IMR-90 (cell line): Measurements from ENCODE around the gene HNRNPC. TPM values are rescaled to one million over a fixed set of nuclear protein-coding genes. Genes with fewer than 3 reads are reported as not detected.

Experiments used
- ATAC-seq: fragments of 200-7000 bp; cut with Tn5 transposase; 2 replicates; pipeline ENCODE4 v1.9.1; 2020; ENCODE audit warnings: low read depth, mild to moderate bottlenecking, moderate library complexity
- BruUV-seq: library from RNA; stranded (reverse); fragments of 400-500 nt; replicated peaks from 2 replicates; lab custom pipeline; 2021; lab: Mats Ljungman, UMichigan
- CTCF ChIA-PET: fragments of 300-600 bp; formaldehyde crosslinking; extraction: SDS; loops from one replicate; lab custom pipeline; 2021; ENCODE audit warnings: antibody characterized with exemption; lab: Yijun Ruan, JAX
- POLR2A ChIA-PET: fragments of 300-600 bp; sonication (Branson Sonifier 250); formaldehyde crosslinking; loops from one replicate; lab custom pipeline; 2022; ENCODE audit warnings: antibody characterized with exemption; ENCODE audit not compliant: unreplicated experiment; lab: Charles Lee
- DNase-seq: peaks from one replicate; pipeline ENCODE4 v3.0.0; 2013
- H2AFZ ChIP-seq: replicated peaks from 2 replicates; pipeline ENCODE3; 2013; ENCODE audit warnings: low read length, mild to moderate bottlenecking; ENCODE audit not compliant: poor library complexity
- H2AK5ac ChIP-seq: 2 replicates; pipeline ENCODE4 v1.6.1; 2013; ENCODE audit warnings: low read depth, low read length, inconsistent platforms
- H2AK9ac ChIP-seq: replicated peaks from 2 replicates; pipeline ENCODE3; 2013; ENCODE audit warnings: mild to moderate bottlenecking, low read depth, low read length, moderate library complexity; ENCODE audit not compliant: poor library complexity
- H2BK120ac ChIP-seq: 2 replicates; pipeline ENCODE4 v1.6.1; 2013; ENCODE audit warnings: low read depth, low read length, inconsistent platforms
- H2BK15ac ChIP-seq: 3 replicates; pipeline ENCODE4 v1.6.1; 2013; ENCODE audit warnings: low read depth, low read length, inconsistent platforms
- H2BK20ac ChIP-seq: 2 replicates; pipeline ENCODE4 v1.6.1; 2013; ENCODE audit warnings: low read depth, mild to moderate bottlenecking, inconsistent platforms, low read length, moderate library complexity
- H2BK5ac ChIP-seq: 2 replicates; pipeline ENCODE4 v1.6.1; 2013; ENCODE audit warnings: mild to moderate bottlenecking, low read depth, low read length, inconsistent platforms; ENCODE audit not compliant: poor library complexity, severe bottlenecking
- H3K14ac ChIP-seq: replicated peaks from 2 replicates; pipeline ENCODE4 v1.6.1; 2013; ENCODE audit warnings: low read depth, low read length, inconsistent platforms
- H3K18ac ChIP-seq: 2 replicates; pipeline ENCODE4 v1.6.1; 2013; ENCODE audit warnings: low read depth, low read length, control low read depth
- H3K23ac ChIP-seq: 2 replicates; pipeline ENCODE4 v1.6.1; 2013; ENCODE audit warnings: low read depth, low read length, inconsistent platforms
- H3K27ac ChIP-seq: 2 replicates; pipeline ENCODE4 v1.5.1; 2013; ENCODE audit warnings: mild to moderate bottlenecking, control low read depth, low read length; ENCODE audit not compliant: insufficient read depth
- H3K27me3 ChIP-seq: 2 replicates; pipeline ENCODE4 v1.6.1; 2013; ENCODE audit warnings: low read length; ENCODE audit not compliant: control insufficient read depth, insufficient read depth
- H3K36me3 ChIP-seq: 2 replicates; pipeline ENCODE4 v1.6.1; 2013; ENCODE audit warnings: low read length, mixed read lengths; ENCODE audit not compliant: control insufficient read depth, insufficient read depth
- H3K4ac ChIP-seq: 2 replicates; pipeline ENCODE4 v1.6.1; 2013; ENCODE audit warnings: low read depth, low read length, inconsistent platforms
- H3K4me1 ChIP-seq: 2 replicates; pipeline ENCODE4 v1.6.1; 2013; ENCODE audit warnings: low read length, mixed read lengths; ENCODE audit not compliant: control insufficient read depth, insufficient read depth
- H3K4me2 ChIP-seq: 2 replicates; pipeline ENCODE4 v1.6.1; 2013; ENCODE audit warnings: low read depth, mild to moderate bottlenecking, control low read depth, low read length, moderate library complexity
- H3K4me3 ChIP-seq: 2 replicates; pipeline ENCODE4 v1.5.1; 2013; ENCODE audit warnings: low read depth, mild to moderate bottlenecking, control low read depth, low read length, moderate library complexity; ENCODE audit not compliant: insufficient read depth
- H3K56ac ChIP-seq: 2 replicates; pipeline ENCODE4 v1.6.1; 2013; ENCODE audit warnings: low read length, inconsistent platforms; ENCODE audit not compliant: insufficient read depth; ENCODE audit errors: extremely low read depth
- H3K79me1 ChIP-seq, 2 experiments: 2 replicates each; pipeline ENCODE4 v1.6.1; 2013; ENCODE audit warnings: low read length in 2 of 2, inconsistent platforms in 1 of 2, low read depth in 1 of 2
- H3K9ac ChIP-seq: 2 replicates; pipeline ENCODE4 v1.6.1; 2013; ENCODE audit warnings: low read depth, low read length, control low read depth
- H3K9me1 ChIP-seq: 2 replicates; pipeline ENCODE4 v1.6.1; 2013; ENCODE audit warnings: low read length, inconsistent platforms; ENCODE audit not compliant: insufficient read depth
- H3K9me3 ChIP-seq: 2 replicates; pipeline ENCODE4 v1.6.1; 2013; ENCODE audit warnings: low read length; ENCODE audit not compliant: control insufficient read depth, insufficient read depth
- H4K20me1 ChIP-seq: 2 replicates; pipeline ENCODE4 v1.6.1; 2013; ENCODE audit warnings: low read length, inconsistent platforms; ENCODE audit not compliant: insufficient read depth
- H4K5ac ChIP-seq: 2 replicates; pipeline ENCODE4 v1.6.1; 2013; ENCODE audit warnings: mild to moderate bottlenecking, low read depth, low read length, control low read depth
- H4K8ac ChIP-seq, 2 experiments: 2 replicates each; pipeline ENCODE4 v1.6.1; 2013; ENCODE audit warnings: low read depth in 2 of 2, low read length in 2 of 2, control low read depth in 1 of 2, inconsistent platforms in 1 of 2
- H4K91ac ChIP-seq: 2 replicates; pipeline ENCODE4 v1.6.1; 2013; ENCODE audit warnings: low read depth, low read length, inconsistent platforms; ENCODE audit not compliant: insufficient read depth
- NFE2L2 ChIP-seq: fragments of 150-350 bp; IDR thresholded peaks from 2 replicates; pipeline ENCODE4 v1.6.1; 2016; ENCODE audit warnings: low read depth, mild to moderate bottlenecking, low read length
- POLR2A ChIP-seq: IDR thresholded peaks from 2 replicates; pipeline ENCODE4 v1.6.1; 2012; ENCODE audit warnings: mild to moderate bottlenecking, low read depth, low read length
- RAD21 ChIP-seq: IDR thresholded peaks from 2 replicates; pipeline ENCODE4 v1.6.1; 2012; ENCODE audit warnings: low read length, improper control_type of control experiment
- WGBS, 2 experiments: methylation state at CpG; one replicate each; pipeline versions ENCODE4 v1.1.5 to v1.1.7; 2013; ENCODE audit warnings: missing lambda C conversion rate in 2 of 2; ENCODE audit not compliant: insufficient read length in 1 of 2; ENCODE audit errors: extremely low coverage in 2 of 2; 5-methylcytosine and 5-hydroxymethylcytosine counted together
- dilution Hi-C: fragments of 300-500 bp; cut with HindIII; formaldehyde crosslinking; loops from one replicate; pipeline ENCODE4 v1.14.3; 2018; ENCODE audit warnings: low sequenced_read_pairs; ENCODE audit not compliant: unreplicated experiment
- in situ Hi-C: fragments of 300-500 bp; cut with MboI; formaldehyde crosslinking; loops from 3 replicates; pipeline ENCODE4 v1.14.3; 2019; ENCODE audit warnings: low sequenced_read_pairs, inconsistent platforms, mixed read lengths
- intact Hi-C: fragments of 100-400 bp; cut with micrococcal nuclease; formaldehyde crosslinking; loops from 2 replicates; pipeline ENCODE4 v1.10.0; 2022
- polyA plus RNA-seq, 3 experiments: library from polyadenylated mRNA; depleted of rRNA; stranded (reverse); fragments of >200 nt; gene quantifications; 2 replicates each; pipeline ENCODE4 v1.2.3, GENCODE V29; 2012; ENCODE audit warnings: low replicate concordance in 1 of 3
- total RNA-seq: library from RNA; depleted of rRNA; stranded (reverse); fragments of >200 nt; gene quantifications from 2 replicates; pipeline ENCODE4 v1.2.3, GENCODE V29; 2012
- TF ChIP-seq, protein P1 (sequence below): fragments of 150-350 bp; IDR thresholded peaks from 2 replicates; pipeline ENCODE4 v1.6.1; 2017; ENCODE audit warnings: mild to moderate bottlenecking, antibody characterized with exemption, low read length, low read depth
- TF ChIP-seq, protein P2 (sequence below): conservative IDR thresholded peaks from 2 replicates; pipeline ENCODE4 v1.5.1; 2012; ENCODE audit warnings: mild to moderate bottlenecking, low read depth, low read length, improper control_type of control experiment

Gene HNRNPC
- total and polyA plus RNA-seq, 2 of the 4 experiments (the other 2 are of a cell fraction), result 308 to 615 TPM

GRCh38 chr14:21191261-21191808, 77.9 kb downstream of the HNRNPC start:
- no peaks in the 10 kb centered on the region for H3K9me3 ChIP-seq
- no peak overlapping the region for H4K91ac ChIP-seq
- no peak overlapping the region for H4K8ac ChIP-seq
- no peak overlapping the region for H3K23ac ChIP-seq
- H3K27me3 ChIP-seq, result peaks cover 2% of the 10 kb centered on the region; the same call in 1 of the 2 replicates
- DNase-seq (no peak), ATAC-seq (no peak)
- H2BK15ac ChIP-seq, result no peak overlapping the region
- no peak overlapping the region for H3K4me2 ChIP-seq
- H2BK120ac ChIP-seq, result no peak overlapping the region
- no CpG with 5 or more reads among the region's 7 CpGs for WGBS, 2 experiments
- no peak overlapping the region for H3K4ac ChIP-seq
- POLR2A ChIA-PET, result no interaction called here
- H3K14ac ChIP-seq, result no peak overlapping the region
- H2AFZ ChIP-seq, result no peak overlapping the region
- CTCF ChIA-PET, result no interaction called here
- H3K79me1 ChIP-seq, result no peaks in the 10 kb centered on the region
- no peak overlapping the region for H2AK9ac ChIP-seq
- TF ChIP-seq NFE2L2 (no peak), RAD21 (no peak), POLR2A (no peak)
- TF ChIP-seq, protein P1, sequence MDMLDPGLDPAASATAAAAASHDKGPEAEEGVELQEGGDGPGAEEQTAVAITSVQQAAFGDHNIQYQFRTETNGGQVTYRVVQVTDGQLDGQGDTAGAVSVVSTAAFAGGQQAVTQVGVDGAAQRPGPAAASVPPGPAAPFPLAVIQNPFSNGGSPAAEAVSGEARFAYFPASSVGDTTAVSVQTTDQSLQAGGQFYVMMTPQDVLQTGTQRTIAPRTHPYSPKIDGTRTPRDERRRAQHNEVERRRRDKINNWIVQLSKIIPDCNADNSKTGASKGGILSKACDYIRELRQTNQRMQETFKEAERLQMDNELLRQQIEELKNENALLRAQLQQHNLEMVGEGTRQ, result no peak
- TF ChIP-seq, protein P2, sequence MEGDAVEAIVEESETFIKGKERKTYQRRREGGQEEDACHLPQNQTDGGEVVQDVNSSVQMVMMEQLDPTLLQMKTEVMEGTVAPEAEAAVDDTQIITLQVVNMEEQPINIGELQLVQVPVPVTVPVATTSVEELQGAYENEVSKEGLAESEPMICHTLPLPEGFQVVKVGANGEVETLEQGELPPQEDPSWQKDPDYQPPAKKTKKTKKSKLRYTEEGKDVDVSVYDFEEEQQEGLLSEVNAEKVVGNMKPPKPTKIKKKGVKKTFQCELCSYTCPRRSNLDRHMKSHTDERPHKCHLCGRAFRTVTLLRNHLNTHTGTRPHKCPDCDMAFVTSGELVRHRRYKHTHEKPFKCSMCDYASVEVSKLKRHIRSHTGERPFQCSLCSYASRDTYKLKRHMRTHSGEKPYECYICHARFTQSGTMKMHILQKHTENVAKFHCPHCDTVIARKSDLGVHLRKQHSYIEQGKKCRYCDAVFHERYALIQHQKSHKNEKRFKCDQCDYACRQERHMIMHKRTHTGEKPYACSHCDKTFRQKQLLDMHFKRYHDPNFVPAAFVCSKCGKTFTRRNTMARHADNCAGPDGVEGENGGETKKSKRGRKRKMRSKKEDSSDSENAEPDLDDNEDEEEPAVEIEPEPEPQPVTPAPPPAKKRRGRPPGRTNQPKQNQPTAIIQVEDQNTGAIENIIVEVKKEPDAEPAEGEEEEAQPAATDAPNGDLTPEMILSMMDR, result no peak
- no peaks in the 10 kb centered on the region for H3K4me1 ChIP-seq
- no peaks in the 10 kb centered on the region for H3K36me3 ChIP-seq
- intact Hi-C loops, result no loop called here
- no peak overlapping the region for H4K5ac ChIP-seq
- no peaks in the 10 kb centered on the region for H3K9me1 ChIP-seq
- no peak overlapping the region for H2BK5ac ChIP-seq
- H4K20me1 ChIP-seq, result no peaks in the 10 kb centered on the region
- no peak overlapping the region for H3K56ac ChIP-seq
- no peak overlapping the region for H3K9ac ChIP-seq
- H3K4me3 ChIP-seq, result no peak overlapping the region
- H3K27ac ChIP-seq, result no peak overlapping the region
- no peak overlapping the region for H2AK5ac ChIP-seq
- BruUV-seq, result no TSS peak
- H2BK20ac ChIP-seq, result no peak overlapping the region
- no peak overlapping the region for H3K18ac ChIP-seq
- in situ Hi-C loops, result no loop called here
- dilution Hi-C loops, result no loop called here
